ENCODE measurements around the gene CYP2A7. TPM values are rescaled to one million over a fixed set of nuclear protein-coding genes. Genes with fewer than 3 reads are reported as not detected.

CYP2A7 gene
- total and polyA plus RNA-seq, 9 of the 15 experiments (the other 6 are each of a cell fraction or from before 2014, with no cell fraction given) = 0.22 TPM; not detected in 8

DNA sequence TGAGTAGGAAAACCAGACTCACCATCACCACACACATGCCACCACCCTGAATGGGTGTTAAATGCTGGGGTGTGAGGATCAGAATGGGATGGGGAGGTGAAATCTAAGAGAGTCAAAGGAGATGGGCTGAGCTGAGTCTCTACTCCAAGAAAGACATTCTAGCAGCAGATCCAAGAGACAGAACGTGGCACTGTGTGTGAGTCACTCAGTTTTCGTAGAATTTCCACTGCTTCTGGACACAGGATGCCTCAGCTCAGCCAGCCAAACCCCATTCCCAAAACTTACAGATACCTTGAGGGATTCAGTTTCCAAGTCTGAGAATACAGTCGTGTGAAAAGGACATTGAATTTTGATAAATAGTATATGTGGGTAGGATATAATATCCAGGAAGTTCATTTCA lies 7.3 kb upstream of the CYP2A7 start:
- ATAC-seq = peak; percentile 52
- H3K9me1 ChIP-seq (ENCODE audit: control insufficient read depth, insufficient read depth, low read length) = no peaks in the 10 kb centered on the region
- in situ Hi-C loops (cut with MboI) (no loop called here), intact Hi-C loops (cut with micrococcal nuclease) (no loop called here)
- no peaks in the 10 kb centered on the region for H3K9me3 ChIP-seq (replicated peaks; ENCODE audit: control insufficient read depth, insufficient read depth, low read depth, low read length)
- 8% methylated on average over 3 of the region's 3 CpGs for WGBS (ENCODE audit: insufficient coverage, low coverage, missing lambda C conversion rate)
- no TSS peak for BruUV-seq (replicated peaks)
- no peaks in the 10 kb centered on the region; a peak in 1 of 5 replicates for H3K4me1 ChIP-seq (replicated peaks in 1 of 2; ENCODE audit: control insufficient read depth in 2 of 2, insufficient read depth in 2 of 2, low read length in 2 of 2)
- H4K20me1 ChIP-seq (replicated peaks; ENCODE audit: control insufficient read depth, insufficient read depth, low read length) = no peaks in the 10 kb centered on the region
- H3K79me2 ChIP-seq (ENCODE audit: control insufficient read depth, insufficient read depth, low read length) = no peaks in the 10 kb centered on the region
- no peak overlapping the region; a peak in 1 of 4 replicates for H3K9ac ChIP-seq (ENCODE audit: insufficient read depth in 1 of 2, low read depth in 2 of 2, low read length in 2 of 2)
- FAIRE-seq = peak; percentile 75
- ChIA-PET CTCF (ENCODE audit: low intra/inter-chr PET ratio) (no interaction called here), POLR2A (interaction anchor here (0.6 kb wide), 1 partner anchor 32 kb away, joined by 3 read pairs; no protein-coding TSS in a partner anchor)
- H3K4me3 ChIP-seq = no peak overlapping the region
- no peaks in the 10 kb centered on the region for H3K36me3 ChIP-seq (ENCODE audit: control insufficient read depth, insufficient read depth, low read length)
- peak overlapping the region; percentile 49; the same call in 1 of the 2 replicates for H2AFZ ChIP-seq (ENCODE audit: low read depth, low read length)
- no peak overlapping the region for H3K4me2 ChIP-seq (ENCODE audit: insufficient read depth, low read length)
- H3K27me3 ChIP-seq (ENCODE audit: control insufficient read depth in 2 of 2, insufficient read depth in 2 of 2, low read length in 2 of 2) = no peaks in the 10 kb centered on the region
- DNase-seq (ENCODE audit: extremely low read depth in 1 of 4, low spot score in 3 of 4) = peak in 1 of 4 experiments; percentile 32
- H3K27ac ChIP-seq (ENCODE audit: extremely low read depth, low read depth, low read length) = no peak overlapping the region
- no peak for TF ChIP-seq XRCC5 (IDR thresholded peaks at IDR 0.05; ENCODE audit: low read depth, low read length)
- no peak for TF ChIP-seq SMC3 (conservative IDR thresholded peaks at IDR 0.05; ENCODE audit: insufficient read depth, low read depth, low read length)
- no peak for TF ChIP-seq SMAD3 (CRISPR knock-in tag; conservative IDR thresholded peaks at IDR 0.05)
- no peak for TF ChIP-seq ZBTB1 (CRISPR knock-in tag; IDR thresholded peaks at IDR 0.05; ENCODE audit: borderline replicate concordance, low read depth)
- TF ChIP-seq NCOA1 (IDR thresholded peaks at IDR 0.05; ENCODE audit: low read depth) = no peak
- TF ChIP-seq FOXP1 (CRISPR knock-in tag; IDR thresholded peaks at IDR 0.05) = no peak
- TF ChIP-seq JUND (IDR thresholded peaks at IDR 0.05; ENCODE audit: borderline replicate concordance, low read depth, low read length) = peak; percentile 61; the same call in 1 of the 2 replicates
- TF ChIP-seq JUND (tag; IDR thresholded peaks at IDR 0.05; ENCODE audit: borderline replicate concordance, low read depth, low read length) = no peak
- no peak for TF ChIP-seq ZNF217 (CRISPR knock-in tag; IDR thresholded peaks at IDR 0.05)
- TF ChIP-seq IRF1 (CRISPR knock-in tag; IDR thresholded peaks at IDR 0.05; ENCODE audit: borderline replicate concordance) = no peak
- TF ChIP-seq ESRRA (IDR thresholded peaks at IDR 0.05; ENCODE audit: borderline replicate concordance, low read depth) = no peak
- TF ChIP-seq, protein P1, sequence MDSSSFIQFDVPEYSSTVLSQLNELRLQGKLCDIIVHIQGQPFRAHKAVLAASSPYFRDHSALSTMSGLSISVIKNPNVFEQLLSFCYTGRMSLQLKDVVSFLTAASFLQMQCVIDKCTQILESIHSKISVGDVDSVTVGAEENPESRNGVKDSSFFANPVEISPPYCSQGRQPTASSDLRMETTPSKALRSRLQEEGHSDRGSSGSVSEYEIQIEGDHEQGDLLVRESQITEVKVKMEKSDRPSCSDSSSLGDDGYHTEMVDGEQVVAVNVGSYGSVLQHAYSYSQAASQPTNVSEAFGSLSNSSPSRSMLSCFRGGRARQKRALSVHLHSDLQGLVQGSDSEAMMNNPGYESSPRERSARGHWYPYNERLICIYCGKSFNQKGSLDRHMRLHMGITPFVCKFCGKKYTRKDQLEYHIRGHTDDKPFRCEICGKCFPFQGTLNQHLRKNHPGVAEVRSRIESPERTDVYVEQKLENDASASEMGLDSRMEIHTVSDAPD (CRISPR knock-in tag; IDR thresholded peaks at IDR 0.05) = no peak
- TF ChIP-seq ESRRB (CRISPR knock-in tag; IDR thresholded peaks at IDR 0.05; ENCODE audit: borderline replicate concordance) = no peak
- TF ChIP-seq ELK1 (CRISPR knock-in tag; IDR thresholded peaks at IDR 0.05) = no peak
- TF ChIP-seq NR3C1 (CRISPR knock-in tag; IDR thresholded peaks at IDR 0.05) = no peak
- TF ChIP-seq CC2D1A (IDR thresholded peaks at IDR 0.05) = no peak
- TF ChIP-seq FOSL1 (tag; conservative IDR thresholded peaks at IDR 0.05) = peak; percentile 61; the same call in 1 of the 2 replicates
- no peak for TF ChIP-seq THRB (CRISPR knock-in tag; conservative IDR thresholded peaks at IDR 0.05)
